GM12891 (cell line): ENCODE measurements around the gene SLC25A30.
"Not testable (repeated sequence)": the region's sequence is repeated elsewhere in the genome, so short reads cannot be mapped to it uniquely, and the experiment has no call there.

ENCODE experiments used
- DNase-seq: peaks from one replicate; pipeline ENCODE4 v3.0.0; 2011; ENCODE audit warnings: low spot score; ENCODE audit not compliant: insufficient read length
- FAIRE-seq: peaks from 2 replicates; lab custom pipeline; 2011; peaks lifted over from hg19 to GRCh38; lab: Jason Lieb, UNC
- PAX5 ChIP-seq: IDR thresholded peaks from 2 replicates; pipeline ENCODE4 v1.6.1; 2011; ENCODE audit warnings: low read length, moderate library complexity, mild to moderate bottlenecking; ENCODE audit not compliant: insufficient read depth, severe bottlenecking
- POLR2A ChIP-seq: IDR thresholded peaks from 2 replicates; pipeline ENCODE4 v1.6.1; 2011; ENCODE audit warnings: low read depth, low read length, control low read depth
- POLR2AphosphoS5 ChIP-seq: IDR thresholded peaks from 2 replicates; pipeline ENCODE4 v1.6.1; 2011; ENCODE audit warnings: low read depth, low read length, control low read depth
- POU2F2 ChIP-seq: IDR thresholded peaks from 2 replicates; pipeline ENCODE4 v1.6.1; 2011; ENCODE audit warnings: low read depth, mild to moderate bottlenecking, control low read depth, low read length, moderate library complexity
- SPI1 ChIP-seq: IDR thresholded peaks from 2 replicates; pipeline ENCODE4 v1.6.1; 2011; ENCODE audit warnings: low read depth, low read length, control low read depth
- TAF1 ChIP-seq: IDR thresholded peaks from 2 replicates; pipeline ENCODE4 v1.6.1; 2011; ENCODE audit warnings: low read depth, low read length, control low read depth

The SLC25A30 gene

DNA sequence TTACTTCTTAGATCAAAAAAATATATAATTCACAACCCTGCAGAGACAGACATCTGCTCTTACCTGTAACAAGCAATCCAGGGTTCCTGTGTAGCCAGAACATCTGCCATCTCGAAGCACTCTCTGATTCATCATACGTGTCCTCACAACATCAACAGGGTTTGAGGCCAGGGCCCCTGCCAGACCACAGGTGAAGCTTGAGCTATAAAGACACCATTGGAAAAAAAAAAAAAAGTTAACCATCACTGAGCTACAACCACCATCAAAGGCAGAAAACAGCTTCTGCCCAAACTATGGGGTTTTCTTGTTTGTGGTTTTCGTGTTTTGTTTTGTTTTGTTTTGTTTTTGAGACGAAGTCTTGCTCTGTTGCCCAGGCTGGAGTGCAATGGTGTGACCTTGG lies 19.3 kb downstream of the SLC25A30 start:
- no peak for TF ChIP-seq PAX5
- TF ChIP-seq POLR2AphosphoS5: no peak
- TF ChIP-seq TAF1: no peak
- no peak for TF ChIP-seq POLR2A
- TF ChIP-seq SPI1: no peak
- TF ChIP-seq POU2F2: no peak
- no peak for FAIRE-seq
- DNase-seq: no peak

DNA sequence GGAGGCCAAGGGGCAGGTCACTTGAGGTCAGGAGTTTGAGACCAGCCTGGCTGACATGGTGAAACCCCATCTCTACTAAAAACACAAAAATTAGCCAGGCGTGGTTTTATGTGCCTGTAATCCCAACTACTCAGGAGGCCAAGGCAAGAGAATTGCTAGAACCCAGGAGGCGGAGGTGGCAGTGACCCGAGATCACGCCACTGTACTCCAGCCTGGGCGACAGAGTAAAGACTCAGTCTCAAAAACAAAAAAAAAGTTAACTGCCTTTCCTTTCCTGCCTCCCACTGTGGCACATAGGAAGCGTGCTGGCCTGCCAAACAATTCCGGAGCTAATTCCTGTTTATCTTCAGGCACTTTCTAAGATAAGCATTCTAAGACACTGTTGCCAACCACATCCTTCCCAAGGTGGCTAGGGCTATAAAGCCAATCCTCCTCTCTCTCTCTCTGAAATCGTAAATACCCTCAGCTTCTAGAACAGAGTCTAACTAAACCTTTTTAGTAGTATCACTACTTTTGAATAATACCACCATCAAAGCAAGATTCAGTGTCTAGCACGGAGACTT lies 21.6 kb downstream of the SLC25A30 start:
- TF ChIP-seq POU2F2: no peak
- TF ChIP-seq POLR2A: no peak
- no peak for TF ChIP-seq POLR2AphosphoS5
- no peak for TF ChIP-seq SPI1
- no peak for TF ChIP-seq PAX5
- no peak for TF ChIP-seq TAF1
- FAIRE-seq (no peak), DNase-seq (no peak)

DNA sequence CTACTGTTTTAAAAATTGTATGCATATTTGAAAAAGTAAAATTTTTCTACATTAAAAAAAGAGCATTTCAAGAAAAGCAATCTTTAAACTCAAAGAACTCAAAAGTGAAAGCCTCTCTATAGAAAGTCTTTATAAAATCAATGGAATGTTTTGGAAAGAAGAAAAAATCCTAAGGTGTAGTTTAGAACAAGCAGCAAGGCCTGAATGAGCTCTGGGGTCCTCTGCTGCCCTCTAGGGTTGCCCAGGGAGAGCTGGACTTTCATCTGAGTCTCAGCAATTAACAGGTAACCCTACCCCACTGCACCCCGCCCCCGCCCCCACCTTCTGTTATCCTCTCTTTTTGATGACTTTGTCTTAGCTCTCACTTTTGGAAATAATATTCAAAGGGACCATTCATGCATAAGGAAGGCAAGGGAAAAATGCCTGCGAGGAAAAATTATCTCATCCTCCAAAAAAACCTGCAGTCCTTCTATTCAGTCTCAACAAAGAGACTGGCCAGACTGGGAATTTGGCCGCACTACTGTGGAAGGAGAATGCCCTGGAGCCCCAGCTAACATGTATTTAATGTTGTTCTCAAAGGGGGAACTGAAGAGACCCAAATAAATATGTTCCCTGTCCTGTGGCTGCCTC lies 24.1 kb downstream of the SLC25A30 start:
- DNase-seq (no peak), FAIRE-seq (no peak)
- TF ChIP-seq POU2F2 (no peak), POLR2AphosphoS5 (no peak), POLR2A (no peak), SPI1 (no peak), PAX5 (no peak), TAF1 (no peak)

GRCh38 chr13:45392811-45393210 lies 25.4 kb downstream of the SLC25A30 start:
- TF ChIP-seq POU2F2 (no peak), POLR2AphosphoS5 (no peak), SPI1 (no peak), PAX5 (no peak), TAF1 (no peak), POLR2A (no peak)
- DNase-seq: no peak
- no peak for FAIRE-seq

- TF ChIP-seq POLR2A (no peak), PAX5 (no peak)
- FAIRE-seq: no peak
- DNase-seq: no peak
Observed at GRCh38 chr13:45391926-45392325, 26.2 kb downstream of the SLC25A30 start.

GRCh38 chr13:45391128-45391527 lies 27.0 kb downstream of the SLC25A30 start:
- not testable (repeated sequence) for DNase-seq, FAIRE-seq

DNA sequence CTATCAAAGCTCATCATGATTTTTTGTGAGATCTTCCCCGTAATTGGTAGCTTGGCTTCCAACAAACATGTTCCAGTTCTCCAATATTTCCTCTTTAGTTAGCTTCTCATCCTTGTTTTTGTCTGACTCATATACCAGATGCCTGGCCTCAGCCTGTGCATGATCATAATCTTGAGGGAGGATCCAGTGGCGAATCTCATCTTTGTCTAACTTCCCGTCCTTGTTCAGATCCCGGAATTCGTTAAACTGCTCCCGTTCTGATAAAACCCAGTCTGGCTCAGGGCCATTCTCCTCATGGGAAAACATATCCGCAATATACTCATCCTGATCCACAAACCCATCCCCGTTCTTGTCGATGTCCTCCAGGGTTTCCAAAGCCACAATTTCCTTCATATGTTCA lies 27.8 kb downstream of the SLC25A30 start:
- not testable (repeated sequence) for DNase-seq
- FAIRE-seq: peak; percentile 43

DNA sequence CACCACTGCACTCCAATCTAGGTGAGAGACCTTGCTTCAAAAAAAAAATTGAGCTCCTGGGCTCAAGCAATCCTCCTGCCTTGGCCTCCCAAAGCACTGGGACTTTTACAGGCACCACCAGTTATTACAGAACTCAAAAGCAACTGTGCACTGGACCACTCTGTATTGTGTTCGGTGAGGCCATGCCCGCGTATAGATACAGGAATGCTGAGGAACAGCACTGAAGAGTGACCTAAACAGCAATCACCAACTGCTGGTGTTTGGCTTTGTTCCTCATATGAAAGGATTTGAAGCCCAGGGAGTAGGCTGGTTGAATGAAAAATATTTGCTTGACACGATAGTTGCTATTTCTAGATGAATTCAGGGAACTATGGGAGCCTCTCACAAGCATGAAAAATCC lies 29.5 kb downstream of the SLC25A30 start:
- TF ChIP-seq TAF1: no peak
- no peak for TF ChIP-seq SPI1
- no peak for TF ChIP-seq POLR2A
- no peak for TF ChIP-seq PAX5
- TF ChIP-seq POU2F2: no peak

GRCh38 chr13:45386892-45387575 lies 31.1 kb downstream of the SLC25A30 start:
- FAIRE-seq, DNase-seq: not testable (repeated sequence)

More for the DNA sequence above, 29.5 kb downstream of the SLC25A30 start:
- FAIRE-seq: no peak
- DNase-seq: no peak

GRCh38 chr13:45385907-45386553 lies 32.1 kb downstream of the SLC25A30 start:
- FAIRE-seq (no peak), DNase-seq (no peak)
- TF ChIP-seq TAF1 (no peak), POU2F2 (no peak), PAX5 (no peak), SPI1 (no peak), POLR2AphosphoS5 (no peak), POLR2A (no peak)

- DNase-seq (no peak), FAIRE-seq (no peak)
- no peak for TF ChIP-seq TAF1
- no peak for TF ChIP-seq SPI1
- no peak for TF ChIP-seq POLR2A
- no peak for TF ChIP-seq POU2F2
- no peak for TF ChIP-seq POLR2AphosphoS5
- no peak for TF ChIP-seq PAX5
Observed at GRCh38 chr13:45385320-45385719, 32.9 kb downstream of the SLC25A30 start.
